MM.1S (cell line): ENCODE results near the gene RAB3B.

ENCODE experiments used
- DNase-seq: peaks from one replicate; pipeline ENCODE4 v3.0.0-alpha.2; 2015
- H2AFZ ChIP-seq: fragments of 300-600 bp; sonication (generic); 2 replicates; pipeline ENCODE4 v1.6.0; 2016; ENCODE audit warnings: antibody characterized with exemption, low read length
- H3F3A ChIP-seq: fragments of 300-600 bp; sonication (generic); 2 replicates; pipeline ENCODE4 v1.6.1; 2016; ENCODE audit warnings: mild to moderate bottlenecking, antibody characterized with exemption, low read length, moderate library complexity, mixed read lengths; ENCODE audit not compliant: insufficient read depth
- H3K27ac ChIP-seq: fragments of 300-600 bp; sonication (generic); 2 replicates; pipeline ENCODE4 v1.5.1; 2016; ENCODE audit warnings: mild to moderate bottlenecking, low read length
- H3K27me3 ChIP-seq: fragments of 300-600 bp; sonication (generic); replicated peaks from 2 replicates; pipeline ENCODE4 v1.6.0; 2016; ENCODE audit warnings: low read length; ENCODE audit not compliant: insufficient read depth
- H3K36me3 ChIP-seq: fragments of 300-600 bp; sonication (generic); replicated peaks from 2 replicates; pipeline ENCODE4 v1.6.1; 2016; ENCODE audit warnings: mild to moderate bottlenecking, low read length, mixed read lengths; ENCODE audit not compliant: insufficient read depth
- H3K4me1 ChIP-seq: fragments of 300-600 bp; sonication (generic); 2 replicates; pipeline ENCODE4 v1.6.1; 2016; ENCODE audit warnings: low read length, mixed read lengths
- H3K4me2 ChIP-seq: fragments of 300-600 bp; sonication (generic); 2 replicates; pipeline ENCODE4 v1.6.0; 2016; ENCODE audit warnings: low read depth, low read length
- H3K4me3 ChIP-seq: fragments of 300-600 bp; sonication (generic); 2 replicates; pipeline ENCODE4 v1.5.1; 2016; ENCODE audit warnings: low read length, mixed read lengths
- H3K79me2 ChIP-seq: fragments of 300-600 bp; sonication (generic); 2 replicates; pipeline ENCODE4 v1.6.1; 2016; ENCODE audit warnings: mixed run types, low read length, mixed read lengths
- H3K9ac ChIP-seq: fragments of 300-600 bp; sonication (generic); 2 replicates; pipeline ENCODE4 v1.6.1; 2016; ENCODE audit warnings: low read length, mixed read lengths
- H3K9me2 ChIP-seq: fragments of 300-600 bp; sonication (generic); replicated peaks from 2 replicates; pipeline ENCODE4 v1.6.1; 2016; ENCODE audit warnings: mild to moderate bottlenecking, low read length, mixed read lengths; ENCODE audit not compliant: insufficient read depth
- H3K9me3 ChIP-seq: fragments of 300-600 bp; sonication (generic); replicated peaks from 2 replicates; pipeline ENCODE4 v1.6.1; 2016; ENCODE audit warnings: mild to moderate bottlenecking, low read length, mixed read lengths; ENCODE audit not compliant: insufficient read depth
- H4K20me1 ChIP-seq: fragments of 300-600 bp; sonication (generic); 2 replicates; pipeline ENCODE4 v1.6.1; 2016; ENCODE audit warnings: mild to moderate bottlenecking, low read length, moderate library complexity, mixed read lengths; ENCODE audit not compliant: insufficient read depth
- CTCF ChIP-seq: fragments of 300-600 bp; sonication (generic); IDR thresholded peaks from 2 replicates; pipeline ENCODE4 v1.5.1; 2016; ENCODE audit warnings: antibody characterized with exemption, low read length, mixed read lengths
- EZH2 ChIP-seq: fragments of 300-600 bp; sonication (generic); optimal IDR thresholded peaks from 2 replicates; pipeline ENCODE3; 2017; ENCODE audit warnings: low read depth, mild to moderate bottlenecking, antibody characterized with exemption, low read length, mixed read lengths
- EZH2phosphoT487 ChIP-seq: fragments of 300-600 bp; sonication (generic); IDR thresholded peaks from 2 replicates; pipeline ENCODE4 v1.6.1; 2018; ENCODE audit warnings: antibody characterized with exemption, low read length

RAB3B gene

GRCh38 chr1:51933344-51933743 is 57.2 kb downstream of the RAB3B start:
- DNase-seq: no peak
- Histone ChIP-seq H2AFZ (no peak overlapping the region), H3K36me3 (no peaks in the 10 kb centered on the region)

GRCh38 chr1:51930329-51930728 is 60.2 kb downstream of the RAB3B start:
- H3K4me1 ChIP-seq: no peaks in the 10 kb centered on the region
- H3K27me3 ChIP-seq: no peaks in the 10 kb centered on the region
- H3K79me2 ChIP-seq: no peaks in the 10 kb centered on the region
- no peak overlapping the region for H3K4me3 ChIP-seq
- H3K9ac ChIP-seq: no peak overlapping the region
- no peaks in the 10 kb centered on the region for H3K9me3 ChIP-seq
- H3K4me2 ChIP-seq: no peak overlapping the region
- no peaks in the 10 kb centered on the region for H3K36me3 ChIP-seq
- no peaks in the 10 kb centered on the region for H4K20me1 ChIP-seq
- no peak for DNase-seq
- H2AFZ ChIP-seq: no peak overlapping the region
- no peaks in the 10 kb centered on the region for H3K9me2 ChIP-seq
- no peak overlapping the region for H3K27ac ChIP-seq
- H3F3A ChIP-seq: no peaks in the 10 kb centered on the region
- TF ChIP-seq EZH2phosphoT487: no peak
- no peak for TF ChIP-seq CTCF
- no peak for TF ChIP-seq EZH2

More at GRCh38 chr1:51933344-51933743, 57.2 kb downstream of the RAB3B start:
- Histone ChIP-seq H4K20me1 (no peaks in the 10 kb centered on the region), H3K9me2 (no peaks in the 10 kb centered on the region), H3K9ac (no peak overlapping the region), H3K9me3 (no peaks in the 10 kb centered on the region), H3K4me1 (no peaks in the 10 kb centered on the region), H3K27me3 (no peaks in the 10 kb centered on the region), H3K4me2 (no peak overlapping the region), H3K27ac (no peak overlapping the region), H3K4me3 (no peak overlapping the region), H3K79me2 (no peaks in the 10 kb centered on the region), H3F3A (no peaks in the 10 kb centered on the region)
- no peak for TF ChIP-seq EZH2
- no peak for TF ChIP-seq CTCF
- TF ChIP-seq EZH2phosphoT487: no peak

GRCh38 chr1:51928896-51929295 is 61.6 kb downstream of the RAB3B start:
- Histone ChIP-seq H3K9me2 (no peaks in the 10 kb centered on the region), H4K20me1 (no peaks in the 10 kb centered on the region), H3K79me2 (no peaks in the 10 kb centered on the region), H3K36me3 (no peaks in the 10 kb centered on the region), H3K4me2 (no peak overlapping the region), H3K9me3 (no peaks in the 10 kb centered on the region), H3K4me1 (no peaks in the 10 kb centered on the region), H2AFZ (no peak overlapping the region), H3F3A (no peaks in the 10 kb centered on the region), H3K27me3 (no peaks in the 10 kb centered on the region), H3K9ac (no peak overlapping the region), H3K4me3 (no peak overlapping the region), H3K27ac (no peak overlapping the region)
- TF ChIP-seq CTCF (no peak), EZH2 (no peak), EZH2phosphoT487 (no peak)
- DNase-seq: no peak
